NCI-H2081 treated with DMSO at 0.1 percent for 48 hours (cell line): Measurements from ENCODE around the gene PRRT3.

ENCODE experiments used
- DNase-seq: peaks from one replicate; lab custom pipeline; 2025; lab: John Stamatoyannopoulos, UW

Gene PRRT3

GRCh38 chr3:9951962-9952805 lies at the start of gene PRRT3:
Gene PRRT3 (minus strand): TSS chr3:9952408. CDS start chr3:9950115, 2,293 bp downstream.
- DNase-seq: no peak

DNA sequence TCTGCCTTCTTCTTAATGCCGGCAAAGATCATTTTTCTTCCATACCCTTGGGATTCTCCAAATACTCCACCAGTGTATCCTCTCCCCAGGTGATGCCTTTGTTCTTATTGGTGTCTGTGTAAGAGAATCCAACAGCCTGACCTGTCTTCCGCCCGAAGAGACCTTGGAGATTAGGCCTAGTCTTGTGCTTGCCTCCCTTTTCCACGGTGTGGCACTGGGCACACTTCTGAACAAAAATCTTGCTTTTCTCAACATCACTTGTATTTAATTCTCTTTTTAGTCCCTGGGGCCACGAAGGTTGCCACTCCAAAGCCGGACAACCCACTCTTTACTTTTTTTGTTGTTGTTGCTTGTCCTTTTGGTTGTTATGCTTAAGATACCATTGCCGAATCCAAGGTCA lies 48.5 kb upstream of the PRRT3 start:
- no peak for DNase-seq

- DNase-seq: no peak
Measured at GRCh38 chr3:9994086-9994844, 42.1 kb upstream of the PRRT3 start.

DNA sequence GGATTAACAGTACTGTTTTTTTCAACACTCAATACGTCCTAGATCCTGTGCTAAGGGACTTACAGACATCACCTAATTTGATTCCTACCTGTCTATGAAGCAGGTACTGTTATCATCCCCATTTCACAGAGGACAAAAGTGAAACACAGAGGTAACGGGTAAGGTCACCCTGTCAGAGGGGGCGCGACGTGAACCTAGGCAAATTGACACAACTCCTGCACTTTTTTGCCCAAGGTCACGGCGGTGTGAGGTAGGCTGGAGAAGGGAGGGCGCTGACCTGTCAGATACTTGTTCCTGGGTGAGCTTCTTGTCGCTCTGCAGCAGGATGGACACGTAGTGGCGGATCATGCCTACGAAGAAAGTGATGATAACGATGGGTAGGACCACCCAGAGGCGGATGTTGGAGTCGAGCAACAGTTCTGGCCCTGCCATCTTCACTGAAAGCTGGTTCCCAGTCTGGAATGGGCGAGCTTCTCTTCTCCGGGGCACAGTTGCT lies 34.1 kb upstream of the PRRT3 start:
- no peak for DNase-seq

DNA sequence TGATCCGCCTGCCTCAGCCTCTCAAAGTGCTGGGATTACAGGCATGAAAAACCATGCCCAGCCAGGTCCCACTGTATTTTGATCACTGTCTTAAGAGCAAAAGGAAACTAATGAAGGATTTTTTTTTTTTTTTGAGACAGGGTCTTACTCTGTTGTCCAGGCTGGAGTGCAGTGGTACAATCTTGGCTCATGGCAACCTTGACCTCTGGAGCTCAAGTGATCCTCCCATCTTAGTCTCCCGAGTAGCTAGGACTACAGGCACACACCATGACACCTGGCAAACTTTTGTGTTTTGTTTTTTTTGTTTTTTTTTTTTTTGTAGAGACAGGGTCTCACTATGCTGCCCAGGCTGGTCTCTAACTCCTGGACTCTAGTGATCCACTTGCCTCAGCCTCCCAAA lies 28.0 kb upstream of the PRRT3 start:
- no peak for DNase-seq

DNA sequence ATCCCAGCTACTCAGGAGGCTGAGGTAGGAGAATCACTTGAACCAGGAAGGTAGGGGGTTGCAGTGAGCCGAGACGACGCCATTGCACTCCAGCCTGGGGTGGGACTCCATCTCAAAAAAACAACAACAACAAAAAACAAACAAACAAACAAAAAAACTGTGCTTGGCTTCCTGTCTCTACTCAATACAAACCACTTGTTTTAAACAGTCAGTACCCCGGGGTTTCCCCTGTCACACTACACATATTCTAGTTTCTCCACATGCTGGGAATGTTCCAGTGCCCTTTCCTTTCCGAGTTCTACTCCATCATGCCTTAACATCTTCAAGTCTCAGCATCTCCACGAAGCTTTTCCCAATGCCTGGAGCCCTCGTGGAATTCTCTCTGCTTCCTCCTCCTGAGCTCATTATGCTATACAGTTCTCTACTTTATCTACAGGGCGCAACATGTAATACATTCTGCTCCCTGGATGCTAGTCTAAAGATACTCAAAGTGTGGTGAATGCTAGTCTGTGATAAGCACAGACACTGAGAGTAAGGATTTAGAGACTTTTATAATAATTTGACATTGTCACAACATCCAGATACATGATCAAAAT lies 26.6 kb upstream of the PRRT3 start:
- no peak for DNase-seq

GRCh38 chr3:9976721-9977709 lies 24.8 kb upstream of the PRRT3 start:
- no peak for DNase-seq

- no peak for DNase-seq
Measured at GRCh38 chr3:9970020-9970652, 17.9 kb upstream of the PRRT3 start.

DNA sequence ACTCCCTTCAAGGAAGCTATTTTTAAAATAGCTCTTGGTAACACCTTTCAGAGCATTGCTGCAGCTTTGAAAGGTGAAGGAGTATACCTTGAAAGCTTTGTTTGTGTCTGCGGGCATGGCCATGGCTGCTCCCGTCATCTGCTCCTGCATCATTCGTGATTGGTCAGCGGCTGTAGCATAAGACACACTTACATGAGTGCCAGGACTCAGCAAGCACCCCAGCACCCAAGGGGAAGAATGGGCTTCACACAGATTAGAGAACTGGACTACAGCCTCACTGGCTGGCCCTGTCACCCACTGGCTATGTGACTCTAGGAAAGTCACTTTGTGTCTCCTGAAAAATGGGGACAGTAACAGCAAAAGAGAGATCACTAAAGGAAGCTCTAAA lies 17.4 kb upstream of the PRRT3 start:
- DNase-seq: no peak

GRCh38 chr3:9966841-9967240 lies 14.6 kb upstream of the PRRT3 start:
- no peak for DNase-seq

- no peak for DNase-seq
Measured at GRCh38 chr3:9965200-9965875, 13.1 kb upstream of the PRRT3 start.

DNA sequence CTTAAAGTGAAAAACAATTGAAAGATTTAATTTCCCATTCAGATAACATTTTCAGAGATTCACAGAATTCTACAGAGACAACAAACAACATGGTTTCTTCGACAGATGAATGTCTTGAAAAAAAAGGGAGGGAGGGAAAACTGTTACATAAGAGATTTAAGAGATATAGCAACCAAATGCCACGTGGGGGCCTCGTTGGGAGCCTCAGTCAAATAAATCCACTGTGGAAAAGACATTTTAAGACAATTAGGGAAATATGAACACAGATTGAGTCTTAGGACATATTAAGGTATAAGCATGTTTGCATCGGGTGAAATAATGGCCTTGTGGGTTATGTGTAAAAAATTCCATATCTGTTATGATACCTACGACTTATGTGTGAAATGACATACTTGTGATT lies 5.0 kb upstream of the PRRT3 start:
- DNase-seq: no peak

GRCh38 chr3:9955611-9956352 lies 3.6 kb upstream of the PRRT3 start:
- DNase-seq: no peak

DNA sequence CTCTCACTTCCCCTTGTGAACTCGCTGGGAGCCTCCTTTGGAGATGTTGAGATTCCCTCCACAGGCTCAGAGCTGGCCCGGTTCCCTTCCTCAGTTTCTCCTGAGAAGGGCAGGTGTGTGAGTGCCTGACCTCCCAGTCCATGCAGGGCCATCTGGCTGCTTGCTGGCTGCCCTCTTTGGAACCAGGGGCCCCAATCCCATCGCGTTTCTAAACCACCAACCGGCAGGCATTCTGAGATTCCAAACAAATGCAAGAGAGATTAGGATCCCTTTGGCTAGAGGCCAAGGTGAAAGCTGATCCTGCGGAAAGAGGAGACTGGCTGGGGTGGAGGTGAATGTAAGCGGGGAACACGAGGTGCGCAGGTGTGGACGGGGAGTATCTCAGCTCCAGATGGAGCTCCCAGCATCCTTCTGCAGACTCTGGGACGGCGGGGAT lies 2.9 kb upstream of the PRRT3 start:
- DNase-seq: no peak

- no peak for DNase-seq
Measured at GRCh38 chr3:9951598-9951961, 628 bp downstream of the PRRT3 start.

GRCh38 chr3:9951126-9951525 lies 1.1 kb downstream of the PRRT3 start:
- no peak for DNase-seq

DNA sequence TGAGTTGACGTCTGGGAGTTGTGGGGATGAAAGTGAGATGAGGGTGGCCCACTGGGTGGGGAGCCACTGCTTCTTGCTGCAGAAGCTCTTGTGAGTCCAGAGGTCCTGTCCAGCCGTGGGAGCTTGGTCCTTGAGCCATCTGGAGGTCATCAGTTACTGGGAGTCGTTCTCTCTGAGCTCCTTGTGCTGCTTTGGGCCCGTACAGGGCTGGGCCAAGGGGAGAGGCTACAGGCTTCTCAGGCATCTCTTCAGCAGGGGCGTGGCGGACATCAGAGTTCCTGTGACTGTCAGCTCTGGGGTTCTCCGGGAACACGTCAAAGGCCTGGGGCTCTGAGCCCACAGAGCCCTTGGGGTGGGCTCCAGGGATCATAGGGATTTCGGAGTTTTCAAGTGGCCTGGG lies 2.6 kb downstream of the PRRT3 start:
- DNase-seq: no peak

DNA sequence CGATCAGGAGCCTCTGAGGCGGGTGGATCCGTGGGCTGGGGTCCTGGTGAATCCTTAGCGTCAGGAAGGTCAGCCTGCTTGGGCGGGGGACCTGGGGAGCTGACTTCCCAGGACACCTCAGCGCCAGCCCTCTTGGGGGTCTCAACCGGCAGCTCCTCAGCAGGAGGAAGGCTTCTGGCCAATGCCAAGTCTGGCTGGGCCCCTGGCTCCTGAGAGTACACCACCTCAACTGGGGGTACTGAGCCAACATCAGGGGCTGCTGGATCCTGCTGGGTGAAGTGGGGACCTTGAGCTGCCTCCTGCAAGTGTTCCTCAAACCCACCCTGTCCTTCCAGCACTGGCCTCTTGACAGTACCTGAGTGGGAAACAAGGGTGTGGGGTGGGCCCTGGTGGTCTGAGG lies 3.1 kb downstream of the PRRT3 start:
- no peak for DNase-seq

DNA sequence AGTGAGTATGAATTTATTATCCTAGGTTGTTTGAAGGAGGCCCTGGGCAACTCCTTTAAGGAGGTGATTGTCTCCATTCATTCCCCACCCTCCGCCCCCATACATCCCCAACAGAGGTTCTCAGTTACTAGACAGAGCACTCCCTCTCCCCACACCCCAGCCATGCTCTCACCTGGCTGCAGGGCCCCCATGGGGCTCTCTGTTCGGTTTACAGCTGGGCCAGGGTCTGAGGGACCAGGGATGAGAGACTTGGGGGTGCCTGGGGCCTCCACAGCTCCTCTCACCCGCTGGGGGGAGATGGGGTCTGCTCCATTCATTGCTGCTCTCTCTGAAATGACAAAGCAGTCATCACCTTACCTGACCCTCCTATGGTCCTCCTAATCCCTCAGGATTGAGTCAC lies 3.6 kb downstream of the PRRT3 start:
- no peak for DNase-seq
